GM23248 (cell line): ENCODE measurements around the gene CPAMD8. TPM values are rescaled to one million over a fixed set of nuclear protein-coding genes. Genes with fewer than 3 reads are reported as not detected.
"Not testable (repeated sequence)": the region's sequence is repeated elsewhere in the genome, so short reads cannot be mapped to it uniquely, and the experiment has no call there.

Experiments used
- DNase-seq: peaks from one replicate; pipeline ENCODE4 v3.0.0-alpha.2; 2015
- H2AFZ ChIP-seq: fragments of 200-600 bp; sonication (generic); 2 replicates; pipeline ENCODE4 v1.6.1; 2016; ENCODE audit warnings: antibody characterized with exemption
- H3F3A ChIP-seq: fragments of 200-600 bp; sonication (generic); 2 replicates; pipeline ENCODE4 v1.6.1; 2016; ENCODE audit warnings: mild to moderate bottlenecking, antibody characterized with exemption, mixed run types; ENCODE audit not compliant: insufficient read depth
- H3K27ac ChIP-seq: fragments of 200-600 bp; sonication (generic); 2 replicates; pipeline ENCODE4 v1.5.1; 2016; ENCODE audit warnings: mild to moderate bottlenecking
- H3K27me3 ChIP-seq: fragments of 200-600 bp; sonication (generic); replicated peaks from 2 replicates; pipeline ENCODE4 v1.6.1; 2016; ENCODE audit warnings: mild to moderate bottlenecking; ENCODE audit not compliant: insufficient read depth
- H3K36me3 ChIP-seq: fragments of 200-600 bp; sonication (generic); 2 replicates; pipeline ENCODE4 v1.6.1; 2016; ENCODE audit warnings: low read depth, mild to moderate bottlenecking
- H3K4me1 ChIP-seq: fragments of 200-600 bp; sonication (generic); 2 replicates; pipeline ENCODE4 v1.6.1; 2016; ENCODE audit warnings: mild to moderate bottlenecking; ENCODE audit not compliant: insufficient read depth
- H3K4me2 ChIP-seq: fragments of 200-600 bp; sonication (generic); one replicate; pipeline ENCODE4 v1.6.1; 2016; ENCODE audit warnings: mild to moderate bottlenecking; ENCODE audit not compliant: unreplicated experiment
- H3K4me3 ChIP-seq: fragments of 200-600 bp; sonication (generic); 2 replicates; pipeline ENCODE4 v1.5.1; 2016; ENCODE audit warnings: mild to moderate bottlenecking
- H3K79me2 ChIP-seq: fragments of 200-600 bp; sonication (generic); 2 replicates; pipeline ENCODE4 v1.6.1; 2016; ENCODE audit warnings: mild to moderate bottlenecking; ENCODE audit not compliant: insufficient read depth
- H3K9ac ChIP-seq: fragments of 200-600 bp; sonication (generic); 2 replicates; pipeline ENCODE4 v1.6.1; 2016; ENCODE audit warnings: mild to moderate bottlenecking
- H3K9me2 ChIP-seq: fragments of 200-600 bp; sonication (generic); 2 replicates; pipeline ENCODE4 v1.6.1; 2016; ENCODE audit warnings: mixed run types, mild to moderate bottlenecking, moderate library complexity; ENCODE audit not compliant: insufficient read depth
- H3K9me3 ChIP-seq: fragments of 200-600 bp; sonication (generic); one replicate; pipeline ENCODE4 v1.6.1; 2017; ENCODE audit warnings: low read depth
- H4K20me1 ChIP-seq: fragments of 200-600 bp; sonication (generic); 2 replicates; pipeline ENCODE4 v1.6.0; 2016; ENCODE audit not compliant: insufficient read depth
- EZH2 ChIP-seq: fragments of 200-600 bp; sonication (generic); IDR thresholded peaks from 2 replicates; pipeline ENCODE4 v1.6.1; 2018; ENCODE audit warnings: antibody characterized with exemption, mild to moderate bottlenecking; ENCODE audit not compliant: insufficient read depth, poor library complexity, severe bottlenecking
- EZH2phosphoT487 ChIP-seq: fragments of 200-600 bp; sonication (generic); IDR thresholded peaks from 2 replicates; pipeline ENCODE4 v1.6.1; 2018; ENCODE audit warnings: antibody characterized with exemption, moderate library complexity, mild to moderate bottlenecking, low read depth; ENCODE audit not compliant: insufficient read depth
- WGBS, 2 experiments: methylation state at CpG; one replicate each; pipeline ENCODE4 v1.1.6; 2015 to 2017; ENCODE audit warnings: low lambda C conversion rate in 2 of 2, low coverage in 1 of 2; ENCODE audit errors: missing lambda C conversion rate in 2 of 2; 5-methylcytosine and 5-hydroxymethylcytosine counted together
- in situ Hi-C: fragments of 300-500 bp; cut with MboI; formaldehyde crosslinking; loops from 2 replicates; pipeline ENCODE4 v1.15.0; 2020
- polyA plus RNA-seq: library from polyadenylated mRNA; unstranded; fragments of >200 nt; fragmentation: Nextera tagmentation; extraction: Ambion mirVana; gene quantifications from 2 replicates; pipeline ENCODE4 v1.2.1, GENCODE V29; 2016
- total RNA-seq: library from RNA; depleted of rRNA; stranded (reverse); fragments of >200 nt; shearing (Covaris generic); gene quantifications from 2 replicates; pipeline ENCODE4 v1.2.3, GENCODE V29; 2014

The CPAMD8 gene
- total and polyA plus RNA-seq, 2 experiments from 2014 or later = 0.76 to 0.80 TPM

DNA sequence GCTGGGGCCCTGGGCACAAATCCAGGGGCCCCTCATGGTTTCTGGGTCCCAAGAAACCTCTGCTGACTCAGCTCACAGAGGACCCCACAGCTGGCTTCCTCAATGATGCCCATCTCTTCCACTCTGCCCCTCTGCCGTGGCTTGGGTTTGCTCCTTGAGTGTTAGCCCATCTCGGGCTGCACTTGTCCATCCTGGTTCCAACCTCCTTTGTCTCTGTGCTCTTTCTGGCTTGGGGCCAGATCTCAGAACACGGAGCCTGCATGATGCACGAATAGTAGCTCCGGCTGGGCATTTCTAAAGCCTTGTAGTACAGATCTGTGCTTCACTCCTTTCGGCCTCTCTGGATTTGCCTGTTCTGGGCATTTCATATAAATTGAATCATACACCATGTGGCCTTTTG is 84.0 kb downstream of the CPAMD8 start:
- Histone ChIP-seq H3K4me3 (no peak overlapping the region), H4K20me1 (no peaks in the 10 kb centered on the region), H3K4me2 (no peak overlapping the region), H3K79me2 (no peaks in the 10 kb centered on the region), H3F3A (no peaks in the 10 kb centered on the region), H3K36me3 (no peaks in the 10 kb centered on the region), H3K27ac (no peak overlapping the region), H3K9me2 (no peaks in the 10 kb centered on the region), H3K4me1 (no peaks in the 10 kb centered on the region), H3K27me3 (no peaks in the 10 kb centered on the region), H3K9me3 (no peaks in the 10 kb centered on the region), H3K9ac (no peak overlapping the region), H2AFZ (no peak overlapping the region)
- in situ Hi-C loops = no loop called here
- DNase-seq = no peak
- TF ChIP-seq EZH2 = no peak
- TF ChIP-seq EZH2phosphoT487 = no peak
- 30 to 32% methylated on average over 6 of the region's 6 CpGs for WGBS, 2 experiments

GRCh38 chr19:16940626-16941025 is 86.0 kb downstream of the CPAMD8 start:
- Histone ChIP-seq H3F3A (no peaks in the 10 kb centered on the region), H3K9me3 (no peaks in the 10 kb centered on the region), H3K27me3 (no peaks in the 10 kb centered on the region), H2AFZ (no peak overlapping the region), H3K79me2 (no peaks in the 10 kb centered on the region), H3K9ac (no peak overlapping the region), H3K4me2 (no peak overlapping the region), H3K4me3 (no peak overlapping the region), H3K36me3 (no peaks in the 10 kb centered on the region), H4K20me1 (no peaks in the 10 kb centered on the region), H3K4me1 (no peaks in the 10 kb centered on the region), H3K27ac (no peak overlapping the region), H3K9me2 (no peaks in the 10 kb centered on the region)
- TF ChIP-seq EZH2 (no peak), EZH2phosphoT487 (no peak)
- no peak for DNase-seq
- WGBS, 2 experiments = 59 to 63% methylated on average over 9 of the region's 9 CpGs
- in situ Hi-C loops = no loop called here

DNA sequence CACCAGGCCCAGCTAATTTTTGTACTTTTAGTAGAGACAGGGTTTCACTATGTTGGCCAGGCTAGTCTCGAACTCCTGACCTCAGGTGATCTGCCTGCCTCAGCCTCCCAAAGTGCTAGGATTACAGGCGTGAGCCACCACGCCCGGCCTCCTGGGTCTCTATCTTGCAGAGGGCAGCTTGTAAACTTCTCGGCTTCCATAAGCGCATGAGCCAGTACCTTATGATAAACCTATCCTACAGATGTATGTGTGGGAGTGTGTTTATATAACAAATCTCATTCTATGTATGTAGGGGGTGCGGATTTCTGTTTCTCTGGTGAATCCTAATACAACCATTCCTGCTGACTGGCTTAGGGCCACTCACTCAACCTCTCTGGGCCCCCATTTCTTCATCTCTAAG is 86.5 kb downstream of the CPAMD8 start:
- H3K9ac ChIP-seq, H3K4me1 ChIP-seq, H3K9me2 ChIP-seq, H3F3A ChIP-seq, DNase-seq, H4K20me1 ChIP-seq, H3K27ac ChIP-seq, H3K4me3 ChIP-seq, H3K4me2 ChIP-seq, in situ Hi-C loops, H3K9me3 ChIP-seq, H3K79me2 ChIP-seq, H3K36me3 ChIP-seq, H2AFZ ChIP-seq, H3K27me3 ChIP-seq: not testable (repeated sequence)
- 68 to 78% methylated on average over 7 of the region's 7 CpGs for whole genome bisulfite sequencing, 2 experiments

GRCh38 chr19:16938211-16938610 is 88.4 kb downstream of the CPAMD8 start:
- H3K36me3 ChIP-seq = no peaks in the 10 kb centered on the region
- WGBS, 2 experiments = 55 to 68% methylated on average over 8 to 11 of the region's 11 CpGs
- DNase-seq = no peak

GRCh38 chr19:16937796-16938195 is 88.8 kb downstream of the CPAMD8 start:
- H4K20me1 ChIP-seq, H3F3A ChIP-seq, in situ Hi-C loops, H2AFZ ChIP-seq, H3K27me3 ChIP-seq, H3K9me3 ChIP-seq, H3K27ac ChIP-seq, H3K4me2 ChIP-seq, DNase-seq, H3K79me2 ChIP-seq, H3K9ac ChIP-seq, H3K9me2 ChIP-seq, H3K4me3 ChIP-seq, H3K36me3 ChIP-seq, H3K4me1 ChIP-seq: not testable (repeated sequence)
- WGBS, 2 experiments = 80 to 82% methylated on average over 11 to 12 of the region's 12 CpGs

More at GRCh38 chr19:16938211-16938610, 88.4 kb downstream of the CPAMD8 start:
- Histone ChIP-seq H3K4me2 (no peak overlapping the region), H3K27ac (no peak overlapping the region), H3F3A (no peaks in the 10 kb centered on the region), H2AFZ (no peak overlapping the region), H3K9me3 (no peaks in the 10 kb centered on the region), H3K9ac (no peak overlapping the region), H3K4me3 (no peak overlapping the region), H4K20me1 (no peaks in the 10 kb centered on the region), H3K9me2 (no peaks in the 10 kb centered on the region), H3K27me3 (no peaks in the 10 kb centered on the region), H3K79me2 (no peaks in the 10 kb centered on the region), H3K4me1 (no peaks in the 10 kb centered on the region)
- TF ChIP-seq EZH2 (no peak), EZH2phosphoT487 (no peak)
- in situ Hi-C loops = no loop called here
